Heart right ventricle (tissue), 16 donors: ENCODE measurements around the gene BDKRB2. TPM values are rescaled to one million over a fixed set of nuclear protein-coding genes. Genes with fewer than 3 reads are reported as not detected.

Experiments used
- ATAC-seq, 8 donors: fragments of 200-7000 bp; cut with Tn5 transposase; one replicate each; pipeline ENCODE4 v1.9.1; 2020; ENCODE audit warnings: mild to moderate bottlenecking in 8 of 8, moderate library complexity in 8 of 8, moderate number of reproducible peaks in 1 of 8
- DNase-seq, 2 donors: peaks; one replicate each; pipeline ENCODE4 v3.0.0-alpha.2; 2020
- H3K27ac ChIP-seq, 10 donors: fragments of 200-600 bp; sonication (generic) in 2 of 10; one replicate each; pipeline versions ENCODE4 v1.5.0 to v1.8.0; 2020 to 2022; ENCODE audit warnings: mild to moderate bottlenecking in 3 of 10
- H3K27me3 ChIP-seq, 7 donors: fragments of 200-600 bp; one replicate each; pipeline ENCODE4 v1.8.0; 2021 to 2022; ENCODE audit warnings: mild to moderate bottlenecking in 2 of 7
- H3K36me3 ChIP-seq, 9 donors: fragments of 200-600 bp; sonication (generic) in 1 of 9; one replicate each; pipeline versions ENCODE4 v1.5.0 to v1.8.0; 2020 to 2022; ENCODE audit warnings: mild to moderate bottlenecking in 2 of 9
- H3K4me1 ChIP-seq, 9 donors: fragments of 200-600 bp; sonication (generic) in 1 of 9; one replicate each; pipeline versions ENCODE4 v1.5.0 to v1.8.0; 2020 to 2022; ENCODE audit warnings: mild to moderate bottlenecking in 4 of 9
- H3K4me3 ChIP-seq, 10 donors: fragments of 200-600 bp; sonication (generic) in 2 of 10; one replicate each; pipeline versions ENCODE4 v1.5.0 to v1.8.0; 2020 to 2022; ENCODE audit warnings: mild to moderate bottlenecking in 7 of 10, moderate library complexity in 2 of 10
- H3K9me3 ChIP-seq, 11 donors: fragments of 200-600 bp in 10 of 11; sonication (generic) in 2 of 11; one replicate each; pipeline versions ENCODE4 v1.5.0 to v1.8.0; 2013 to 2022; ENCODE audit warnings: mild to moderate bottlenecking in 2 of 11, control low read depth in 1 of 11, moderate library complexity in 1 of 11
- CTCF ChIP-seq, 9 donors: fragments of 200-600 bp; sonication (generic) in 2 of 9; IDR thresholded peaks; one replicate each; pipeline versions ENCODE4 v1.5.0 to v1.8.0; 2021 to 2022; ENCODE audit warnings: antibody characterized with exemption in 9 of 9, mild to moderate bottlenecking in 5 of 9, moderate library complexity in 1 of 9
- WGBS, 2 donors: extraction: QIAGEN DNeasy Blood & Tissue Kit; methylation state at CpG; one replicate each; pipeline ENCODE4 v1.1.7; 2013; ENCODE audit warnings: inconsistent platforms in 1 of 2; 5-methylcytosine and 5-hydroxymethylcytosine counted together
- intact Hi-C, 10 donors: fragments of 100-400 bp; cut with DNase I; formaldehyde crosslinking; loops; one replicate each; pipeline versions ENCODE4 v1.11.1 to v1.14.2; 2022
- polyA plus RNA-seq, 2 donors: library from polyadenylated mRNA; stranded (reverse); fragments of 200-250 nt; gene quantifications; one replicate each; pipeline ENCODE4 v1.2.3, GENCODE V29; 2013
- total RNA-seq, 10 donors: library from RNA; stranded (reverse); fragmentation: NEBNext Ultra II Directional in 3 of 10; extraction: Animal tissue kit (Norgen Biotek cat#: 25700) in 3 of 10; gene quantifications; one replicate each; pipeline versions ENCODE4 v1.2.1 to v1.2.4, GENCODE V29; 2021 to 2023
- donor health status: Arrhythmogenic right ventricular cardiomyopathy.
- donor health status: ischemic (EF 13 %, LVEDD 7.1; RV severe dilation, severe dysfunction).
- donor health status: healthy with polysubstance abuse.
- donor health status: DM: no; HTN: yes; CAD: no.
- donor health status: DM: no; HTN: no; CAD: no.
- donor health status: ischemic (EF 25% LVEDD 6.9; RV normal size, moderate dysfunction).
- donor health status: ischemic (EF 25% LVEDD 5.7; RV mildly dilated, moderate dysfunction).
- donor health status: healthy.
- donor health status: DM: yes; HTN: yes; CAD: no.
- donor health status: Ischemic cardiomyopathy.
- donor health status: ischemic (EF 35%, LVEDD 5.7; RV mildly dilated, moderate dysfunction).
- donor health status: nonischemic (EF 11% LVEDD 7.7; RV severe dilation, severe dysfunction).
- donor health status: DM: yes; HTN: yes; CAD: no.
- donor health status: PGD.
- donor health status: ischemic (EF 29% LVEDD 5.4; RV normal size, mild dysfunction).
- donor health status: nonischemic (EF 23%, LVEDD 6.1; RV moderate dilation, normal function).

BDKRB2 gene
- total and polyA plus RNA-seq, 12 donors = 0.19 to 3.6 (median 0.59) TPM

GRCh38 chr14:96287856-96288255 lies 83.2 kb downstream of the BDKRB2 start:
- intact Hi-C loops = no loop called here
- H3K4me3 ChIP-seq = no peak overlapping the region
- TF ChIP-seq CTCF (IDR thresholded peaks at IDR 0.05) = no peak
- no peak for ATAC-seq
- peaks cover 0 to 4% (median 0%) of the 10 kb centered on the region in 9 donors for H3K4me1 ChIP-seq
- WGBS, 2 donors = 96 to 98% methylated on average over 1 of the region's 1 CpG
- no peak overlapping the region for H3K27ac ChIP-seq
- peaks cover 0 to 99% (median 21%) of the 10 kb centered on the region in 9 donors for H3K36me3 ChIP-seq
- no peaks in the 10 kb centered on the region for H3K9me3 ChIP-seq
- no peaks in the 10 kb centered on the region for H3K27me3 ChIP-seq
- DNase-seq = no peak

Other genes with a start within 250 kb of the BDKRB2 start
- gene C14orf132, start 165.5 kb upstream of the BDKRB2 start, total RNA-seq = 10 to 100 TPM in 3 of 10 donors, 1 to 10 TPM in 6, under 1 TPM in 1; 0.85 to 16.2 (median 3.8) TPM
- gene C14orf132, start 165.5 kb upstream of the BDKRB2 start, polyA plus RNA-seq = 1 to 10 TPM in 1 of 2 donors, under 1 TPM in 1; 0.80 to 2.5 TPM
- under 1 TPM in 2 of 10 donors, not detected in 8; 0.39 to 0.66 TPM for gene BDKRB1, start 51.4 kb downstream of the BDKRB2 start, total RNA-seq
- under 1 TPM in 1 of 2 donors, not detected in 1; 0.09 TPM for gene BDKRB1, start 51.4 kb downstream of the BDKRB2 start, polyA plus RNA-seq
- gene ATG2B, start 158.5 kb downstream of the BDKRB2 start, total RNA-seq = 10 to 100 TPM; 11.0 to 20.2 (median 14.5) TPM
- gene ATG2B, start 158.5 kb downstream of the BDKRB2 start, polyA plus RNA-seq = 1 to 10 TPM; 2.4 to 4.7 TPM
- gene GSKIP, start 158.7 kb downstream of the BDKRB2 start, total RNA-seq = 10 to 100 TPM; 10.2 to 18.8 (median 12.2) TPM
- gene GSKIP, start 158.7 kb downstream of the BDKRB2 start, polyA plus RNA-seq = 10 to 100 TPM in 1 of 2 donors, 1 to 10 TPM in 1; 3.4 to 12.4 TPM
- gene AK7, start 187.3 kb downstream of the BDKRB2 start, total RNA-seq = under 1 TPM in 8 of 10 donors, not detected in 2; 0.23 to 0.87 (median 0.65) TPM
- under 1 TPM; 0.22 to 0.62 TPM for gene AK7, start 187.3 kb downstream of the BDKRB2 start, polyA plus RNA-seq